Measurements from ENCODE around the gene CDH13.

Gene CDH13

GRCh38 chr16:83808573-83809014 lies 1181.8 kb downstream of the CDH13 start:
- no peak for DNase-seq (ENCODE audit: low read depth)

- no peak for DNase-seq (ENCODE audit: low read depth)
Observed at GRCh38 chr16:83809092-83809491, 1182.3 kb downstream of the CDH13 start.

GRCh38 chr16:83810901-83811300 lies 1184.1 kb downstream of the CDH13 start:
- no peak for DNase-seq (ENCODE audit: low read depth)

- DNase-seq (ENCODE audit: low read depth): peak; percentile 59
Observed at GRCh38 chr16:83813823-83814658, 1187.3 kb downstream of the CDH13 start.

- DNase-seq (ENCODE audit: low read depth): no peak
Observed at GRCh38 chr16:83814659-83814985, 1187.9 kb downstream of the CDH13 start.

GRCh38 chr16:83817022-83817421 lies 1190.3 kb downstream of the CDH13 start:
- DNase-seq (ENCODE audit: low read depth): no peak

GRCh38 chr16:83818276-83818675 lies 1191.5 kb downstream of the CDH13 start:
- DNase-seq (ENCODE audit: low read depth): no peak

- DNase-seq (ENCODE audit: low read depth): no peak
Observed at GRCh38 chr16:83819361-83819760, 1192.6 kb downstream of the CDH13 start.

GRCh38 chr16:83826146-83826913 lies 1199.6 kb downstream of the CDH13 start:
- peak; percentile 68 for DNase-seq (ENCODE audit: low read depth)

- no peak for DNase-seq (ENCODE audit: low read depth)
Observed at GRCh38 chr16:83830091-83830768, 1203.5 kb downstream of the CDH13 start.

GRCh38 chr16:83830769-83831455 lies 1204.1 kb downstream of the CDH13 start:
- no peak for DNase-seq (ENCODE audit: low read depth)

GRCh38 chr16:83831456-83831987 lies 1204.8 kb downstream of the CDH13 start:
- no peak for DNase-seq (ENCODE audit: low read depth)

- no peak for DNase-seq (ENCODE audit: low read depth)
Observed at GRCh38 chr16:83833921-83834320, 1207.2 kb downstream of the CDH13 start.

GRCh38 chr16:83835586-83836566 lies 1209.1 kb downstream of the CDH13 start:
- DNase-seq (ENCODE audit: low read depth): peak; percentile 44

- no peak for DNase-seq (ENCODE audit: low read depth)
Observed at GRCh38 chr16:83837566-83837965, 1210.8 kb downstream of the CDH13 start.

GRCh38 chr16:83838151-83838550 lies 1211.4 kb downstream of the CDH13 start:
- no peak for DNase-seq (ENCODE audit: low read depth)

GRCh38 chr16:83839561-83839960 lies 1212.8 kb downstream of the CDH13 start:
- DNase-seq (ENCODE audit: low read depth): no peak

- no peak for DNase-seq (ENCODE audit: low read depth)
Observed at GRCh38 chr16:83840060-83840617, 1213.4 kb downstream of the CDH13 start.

- DNase-seq (ENCODE audit: low read depth): no peak
Observed at GRCh38 chr16:83842291-83842690, 1215.5 kb downstream of the CDH13 start.

- DNase-seq (ENCODE audit: low read depth): no peak
Observed at GRCh38 chr16:83842756-83843507, 1216.2 kb downstream of the CDH13 start.

Measured in fibroblast of the conjunctiva (primary cell).